GM18870 (cell line): ENCODE results near the gene DAB1.

Source experiments
- ATAC-seq: cut with Tn5 transposase; IDR thresholded peaks from one replicate; pipeline ENCODE4 v1.9.1; 2021; ENCODE audit warnings: moderate library complexity; ENCODE audit not compliant: unreplicated experiment

DAB1 gene

GRCh38 chr1:56963667-56964066, 460.2 kb downstream of the DAB1 start:
- no peak for ATAC-seq

- ATAC-seq = no peak
These were observed 462.4 kb downstream of the DAB1 start for GRCh38 chr1:56961426-56961825.

- ATAC-seq = no peak
These were observed 465.3 kb downstream of the DAB1 start for GRCh38 chr1:56958526-56958925.

DNA sequence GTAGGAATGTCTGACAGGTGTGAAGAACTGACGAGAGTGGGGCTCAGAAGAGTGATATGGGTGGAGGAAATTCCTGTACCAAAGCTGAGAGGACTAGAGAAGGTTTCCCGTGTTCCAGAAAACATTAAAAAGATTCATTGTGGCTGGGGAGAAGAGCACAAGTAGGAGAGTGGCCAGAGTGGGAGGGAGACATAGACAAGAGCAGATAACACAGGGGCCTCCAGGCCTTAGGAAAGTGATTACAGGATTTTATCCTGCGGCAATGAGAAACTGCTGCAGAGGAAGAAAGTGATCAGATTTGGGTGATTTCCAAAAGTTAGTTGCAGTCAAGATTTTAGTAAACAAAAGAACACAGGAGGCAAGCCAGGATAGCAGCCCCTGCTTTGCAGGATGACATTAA, 465.9 kb downstream of the DAB1 start:
- ATAC-seq = no peak

DNA sequence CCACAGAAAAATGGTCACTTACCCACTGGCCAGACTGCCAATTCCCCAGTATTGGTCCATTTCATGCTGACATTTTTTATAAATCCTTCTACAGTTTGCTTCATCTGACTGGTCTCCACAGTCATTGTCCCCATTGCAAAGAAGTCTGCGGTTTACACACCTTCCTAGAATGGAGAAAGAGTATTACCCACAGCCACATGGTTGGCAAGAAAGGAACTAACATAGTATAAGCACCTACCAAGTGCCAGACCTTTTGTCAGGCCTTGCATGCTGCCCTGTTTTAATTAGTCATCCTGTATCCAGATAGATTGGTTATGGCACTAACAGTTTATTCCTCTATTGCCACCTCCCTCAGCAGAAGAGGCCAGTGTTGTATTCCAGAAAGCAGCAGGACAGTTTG, 469.2 kb downstream of the DAB1 start:
- no peak for ATAC-seq

GRCh38 chr1:56953386-56953785, 470.5 kb downstream of the DAB1 start:
- ATAC-seq = no peak

DNA sequence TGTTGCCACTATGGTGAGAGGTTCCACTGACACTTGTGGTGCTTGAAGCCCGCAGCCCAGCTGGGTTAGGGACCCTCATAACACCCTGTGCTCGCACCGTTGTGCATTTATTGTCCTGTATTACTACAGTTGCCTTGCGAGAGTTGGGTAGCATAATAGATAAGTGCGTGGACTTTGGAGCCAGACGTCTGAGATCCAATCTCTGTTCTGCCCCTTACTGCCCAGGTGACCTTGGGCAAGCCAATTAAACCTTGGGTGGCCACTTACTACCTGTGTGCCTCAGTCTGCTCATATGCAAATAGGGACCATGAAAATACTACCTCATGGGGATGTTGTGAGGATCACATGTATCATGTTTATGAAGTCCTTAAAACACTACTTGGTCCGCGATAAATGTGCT, 471.4 kb downstream of the DAB1 start:
- no peak for ATAC-seq

- ATAC-seq = no peak
These were observed 475.3 kb downstream of the DAB1 start for GRCh38 chr1:56948403-56949023.
